ENCODE measurements around the gene LPCAT1.
"Not testable (repeated sequence)": the region's sequence is repeated elsewhere in the genome, so short reads cannot be mapped to it uniquely, and the experiment has no call there.

The LPCAT1 gene

DNA sequence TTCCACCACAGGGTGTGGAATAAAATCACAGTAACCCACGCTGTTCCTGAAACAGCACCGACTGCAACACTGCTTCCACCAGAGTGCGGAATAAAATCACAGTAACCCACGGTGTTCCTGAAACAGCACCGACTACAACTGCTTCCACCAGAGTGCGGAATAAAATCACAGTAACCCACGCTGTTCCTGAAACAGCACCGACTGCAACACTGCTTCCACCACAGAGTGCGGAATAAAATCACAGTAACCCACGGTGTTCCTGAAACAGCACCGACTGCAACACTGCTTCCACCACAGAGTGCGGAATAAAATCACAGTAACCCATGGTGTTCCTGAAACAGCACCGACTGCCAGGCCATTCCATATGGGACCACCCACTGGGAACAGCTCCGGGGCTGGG is 18.7 kb downstream of the LPCAT1 start:
- DNase-seq = peak in 11 of 42 donors; percentile 36 to 63 (median 49)

DNA sequence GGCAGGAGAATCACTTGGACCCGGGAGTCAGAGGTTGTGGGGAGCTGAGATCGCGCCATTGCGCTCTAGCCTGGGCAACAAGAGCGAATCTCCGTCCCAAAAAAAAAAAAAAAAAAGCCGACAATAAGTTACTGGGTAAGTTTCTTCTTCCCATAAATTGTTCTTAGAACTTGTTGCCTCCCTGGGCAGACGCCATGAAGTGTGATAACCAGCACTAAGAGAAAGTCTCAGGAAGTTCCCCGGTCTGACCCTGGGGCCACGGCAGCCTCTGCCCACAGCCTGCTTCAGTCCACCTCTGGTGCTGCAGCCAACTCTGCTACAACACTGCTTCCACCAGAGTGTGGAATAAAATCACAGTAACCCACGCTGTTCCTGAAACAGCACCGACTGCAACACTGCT is 19.1 kb downstream of the LPCAT1 start:
- intact Hi-C loops (cut with DNase I) = no loop called here
- no peak for DNase-seq

More for the DNA sequence above, 18.7 kb downstream of the LPCAT1 start:
- intact Hi-C loops (cut with DNase I) = not testable (repeated sequence)

- no peak for DNase-seq
- intact Hi-C loops (cut with DNase I) = no loop called here
Measured at GRCh38 chr5:1504069-1504595, 19.6 kb downstream of the LPCAT1 start.

DNA sequence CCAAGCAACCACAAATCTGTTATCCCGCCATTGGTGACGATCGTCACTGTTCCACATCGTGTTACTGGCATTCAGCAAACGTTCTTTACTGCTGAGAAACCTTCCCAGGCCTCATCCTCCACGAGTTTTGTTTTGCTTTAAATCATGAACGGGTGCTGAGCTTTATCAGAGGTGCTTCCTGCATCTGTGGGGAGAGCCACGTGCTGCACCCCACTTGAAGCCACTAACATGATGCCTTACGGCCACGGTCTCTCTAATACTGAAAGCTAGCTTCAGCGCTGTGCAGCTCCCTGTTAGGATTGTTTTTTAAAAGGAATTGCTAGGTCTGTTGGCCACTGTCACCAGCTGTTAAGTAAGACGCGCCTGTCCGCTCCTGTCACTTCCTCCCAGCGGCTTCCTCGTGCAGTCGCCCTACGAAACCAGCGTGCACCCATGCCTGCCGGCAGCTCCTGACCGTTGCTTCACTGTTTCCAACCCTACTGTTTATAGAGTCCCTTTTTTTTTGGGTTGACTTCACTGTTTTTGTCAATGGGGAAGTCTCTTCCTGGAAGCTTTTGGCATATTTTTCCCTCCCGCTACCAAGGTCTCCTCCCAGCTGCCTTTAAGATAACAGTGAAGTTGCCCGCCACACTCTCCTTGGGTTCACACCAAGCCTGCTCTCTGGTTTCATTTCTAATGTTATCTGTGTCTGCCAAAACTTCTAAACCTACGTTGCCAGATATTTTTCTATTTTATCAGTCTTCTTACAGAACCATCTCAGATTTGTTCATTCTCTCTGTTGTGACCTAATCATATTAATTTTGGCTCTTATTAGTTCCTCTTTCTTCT is 20.3 kb downstream of the LPCAT1 start:
- peak in 18 of 42 donors; percentile 33 to 78 (median 46) for DNase-seq
- intact Hi-C loops (cut with DNase I) = no loop called here

DNA sequence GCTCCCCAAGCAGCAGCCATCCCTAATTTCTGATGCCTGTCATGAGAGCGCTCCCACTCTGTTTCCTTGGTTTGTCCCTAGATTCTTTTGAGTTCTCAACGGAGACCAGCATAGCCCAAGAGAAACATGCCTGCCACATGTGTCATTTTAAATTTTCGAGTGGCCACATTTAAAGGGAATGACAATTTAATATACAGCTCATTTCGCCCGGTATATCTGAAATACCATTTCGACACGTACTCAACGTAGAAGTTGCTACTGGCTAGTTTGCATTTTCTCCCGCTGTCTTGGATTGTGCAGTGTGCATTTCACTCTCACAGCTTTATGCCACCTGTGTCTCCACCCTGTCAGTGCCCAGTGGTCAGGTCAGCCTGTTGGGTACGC is 21.0 kb downstream of the LPCAT1 start:
- intact Hi-C loops (cut with DNase I) = no loop called here
- DNase-seq = no peak

- DNase-seq = no peak
- intact Hi-C loops (cut with DNase I) = no loop called here
Measured at GRCh38 chr5:1502046-1502736, 21.6 kb downstream of the LPCAT1 start.

GRCh38 chr5:1501372-1502045 is 22.3 kb downstream of the LPCAT1 start:
- no peak for DNase-seq
- intact Hi-C loops (cut with DNase I) = no loop called here

- intact Hi-C loops (cut with DNase I) = no loop called here
- peak in 23 of 42 donors; percentile 33 to 75 (median 60) for DNase-seq
Measured at GRCh38 chr5:1500411-1501091, 23.2 kb downstream of the LPCAT1 start.

- no peak for DNase-seq
- intact Hi-C loops (cut with DNase I) = no loop called here
Measured at GRCh38 chr5:1499851-1500250, 23.9 kb downstream of the LPCAT1 start.

GRCh38 chr5:1498623-1499416 is 24.9 kb downstream of the LPCAT1 start:
- no peak for DNase-seq
- intact Hi-C loops (cut with DNase I) = no loop called here

DNA sequence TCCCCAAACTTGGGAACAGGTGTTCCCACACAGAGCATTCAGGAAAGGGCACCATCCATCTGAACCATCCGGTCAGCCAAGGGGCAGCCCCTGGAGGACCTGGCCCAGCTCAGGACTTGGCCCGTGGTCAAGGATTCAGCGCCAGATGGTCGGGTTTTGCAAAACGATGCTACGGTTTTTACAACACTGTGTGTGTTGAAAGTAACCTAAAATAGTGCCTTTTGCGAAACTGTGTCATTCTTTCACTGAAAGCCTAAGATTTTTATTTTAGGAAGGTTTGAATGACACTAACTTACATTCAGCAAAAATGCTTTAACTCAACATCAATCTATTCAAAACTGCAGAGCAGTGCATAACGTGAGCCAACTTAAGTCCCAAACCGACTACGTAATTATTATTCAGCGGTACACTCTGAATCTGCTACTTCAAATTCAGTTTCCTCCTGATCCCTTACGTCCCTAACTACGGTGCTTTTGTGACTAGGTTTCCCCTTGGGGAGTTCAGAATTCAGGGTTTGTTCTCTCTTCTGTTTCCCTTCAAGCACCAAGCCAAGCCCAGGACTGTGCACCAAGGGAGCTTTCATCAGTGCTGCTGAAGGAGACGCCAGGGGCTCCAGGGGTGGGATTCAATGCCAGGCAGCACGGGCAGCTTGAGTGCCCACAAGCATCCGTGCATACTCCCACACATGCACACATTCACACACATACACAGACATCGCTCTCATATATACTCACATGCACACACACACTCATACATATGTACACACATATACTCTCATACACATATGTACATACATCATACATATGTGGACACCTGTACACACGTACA is 25.8 kb downstream of the LPCAT1 start:
- no peak for DNase-seq
- intact Hi-C loops (cut with DNase I) = no loop called here

DNA sequence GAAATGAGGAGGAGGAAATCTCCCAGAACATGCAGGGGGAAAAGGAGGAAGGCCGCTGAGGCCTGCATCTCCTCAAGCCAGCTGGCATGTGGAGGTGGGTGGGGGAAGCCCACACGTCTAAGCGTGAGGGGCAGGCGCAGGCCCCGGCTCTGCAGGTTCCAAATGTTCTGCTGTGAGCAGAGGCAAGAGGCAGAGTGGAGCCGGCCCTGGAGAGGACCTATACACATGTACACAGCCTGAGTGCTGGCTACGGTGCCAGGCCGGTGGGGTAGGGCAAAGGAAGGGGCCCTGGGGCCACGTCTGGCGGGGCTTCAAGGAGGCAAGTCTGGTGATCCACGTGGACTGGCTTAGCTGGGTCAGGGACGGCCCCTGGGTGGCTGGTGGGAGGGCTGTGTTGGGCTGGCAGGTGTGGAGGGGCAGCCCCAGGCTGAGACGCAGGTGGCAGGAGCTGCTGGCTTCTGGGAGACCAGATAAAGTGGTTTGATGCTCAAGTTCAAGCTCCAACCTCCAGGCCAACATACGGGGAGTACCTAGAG is 26.4 kb downstream of the LPCAT1 start:
- intact Hi-C loops (cut with DNase I) = no loop called here

GRCh38 chr5:1495525-1495897 is 28.2 kb downstream of the LPCAT1 start:
- no peak for DNase-seq
- intact Hi-C loops (cut with DNase I) = no loop called here

More for the DNA sequence above, 26.4 kb downstream of the LPCAT1 start:
- DNase-seq = no peak

DNA sequence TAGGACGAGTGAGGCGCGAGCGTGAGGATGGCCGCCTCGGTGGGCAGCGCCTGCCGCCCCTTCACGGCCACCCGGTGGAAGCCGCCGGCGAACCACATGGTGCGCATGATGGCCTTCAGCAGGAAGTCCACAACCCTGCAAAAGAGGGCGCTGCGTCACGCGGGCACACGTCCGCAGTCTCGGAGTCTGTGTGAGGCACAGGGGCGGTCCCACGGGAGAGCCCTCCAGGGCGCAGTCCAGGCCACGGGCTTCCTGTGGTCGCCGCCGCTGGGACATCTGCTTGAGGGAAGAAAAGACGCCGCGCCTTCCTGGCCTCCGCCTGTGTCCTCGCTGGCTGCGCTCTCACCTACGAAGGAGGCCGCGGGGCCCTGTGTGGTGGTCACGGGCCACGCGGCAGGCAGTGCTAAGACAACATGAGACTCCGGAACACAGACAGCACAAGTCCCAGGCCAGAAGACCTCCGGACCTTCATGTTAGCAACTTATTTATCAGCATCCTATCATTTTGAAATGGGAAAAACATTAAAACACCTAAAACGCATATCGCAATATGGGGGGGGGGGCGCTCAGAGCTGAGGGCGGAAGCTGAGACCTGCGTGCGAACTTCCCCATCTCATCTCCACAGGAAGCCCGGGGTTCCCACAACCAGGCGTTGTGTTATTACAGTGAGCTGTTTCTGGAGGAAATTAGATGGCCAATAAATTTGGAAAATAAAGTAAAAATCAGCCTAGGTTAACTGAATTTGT is 28.8 kb downstream of the LPCAT1 start:
- intact Hi-C loops (cut with DNase I) = no loop called here
- DNase-seq = peak in 4 of 42 donors; percentile 26 to 56 (median 42)

GRCh38 chr5:1493941-1494340 is 29.8 kb downstream of the LPCAT1 start:
- intact Hi-C loops (cut with DNase I) = no loop called here
- no peak for DNase-seq

- intact Hi-C loops (cut with DNase I) = no loop called here
- no peak for DNase-seq
Measured at GRCh38 chr5:1493413-1493812, 30.3 kb downstream of the LPCAT1 start.

DNA sequence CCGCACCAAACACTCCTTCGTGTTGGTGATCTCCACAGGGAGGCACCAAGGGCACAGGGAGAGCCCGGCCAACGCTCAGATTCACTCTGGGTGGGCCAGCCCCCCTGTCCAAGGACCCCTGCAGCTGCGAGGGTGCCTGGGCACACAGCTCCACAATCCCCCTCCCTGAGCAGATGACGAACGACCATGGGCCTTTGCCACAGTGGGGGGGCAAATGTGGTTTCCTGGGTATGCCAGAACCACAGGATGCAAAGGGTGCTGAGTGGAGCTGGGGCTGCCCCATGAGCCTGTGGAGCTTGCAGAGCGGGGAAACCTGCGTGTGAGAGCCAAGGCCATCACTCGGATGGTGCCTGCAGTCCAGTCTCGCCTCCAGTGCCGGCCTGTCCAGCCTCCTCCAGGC is 31.0 kb downstream of the LPCAT1 start:
- DNase-seq = no peak
- intact Hi-C loops (cut with DNase I) = no loop called here

All from head of caudate nucleus (tissue), 42 donors.